ENCODE data around the gene GPR35. TPM values are rescaled to one million over a fixed set of nuclear protein-coding genes. Genes with fewer than 3 reads are reported as not detected.

Gene GPR35
- polyA plus RNA-seq, 2 donors, result 2.1 to 3.1 TPM

GRCh38 chr2:240637116-240637900, 12.0 kb downstream of the GPR35 start:
- Histone ChIP-seq H3K27me3 (ENCODE audit: control insufficient read depth in 1 of 2, insufficient read depth in 2 of 2, low read length in 2 of 2) (no peaks in the 10 kb centered on the region), H3K4me3 (ENCODE audit: low read depth in 1 of 2, low read length in 2 of 2) (no peak overlapping the region), H3K9me3 (ENCODE audit: control insufficient read depth in 2 of 2, insufficient read depth in 1 of 2, low read depth in 1 of 2, low read length in 1 of 2) (peaks cover 0 to 12% of the 10 kb centered on the region in 2 donors), H3K27ac (ENCODE audit: low read depth in 2 of 2, low read length in 1 of 2) (no peak overlapping the region), H3K36me3 (ENCODE audit: control insufficient read depth in 2 of 2, insufficient read depth in 2 of 2, low read length in 1 of 2) (no peaks in the 10 kb centered on the region), H3K4me1 (ENCODE audit: control insufficient read depth in 2 of 2, insufficient read depth in 2 of 2, low read length in 1 of 2) (no peaks in the 10 kb centered on the region)
- 83 to 84% methylated on average over 17 of the region's 17 CpGs for WGBS, 2 donors

GRCh38 chr2:240637901-240638345, 12.6 kb downstream of the GPR35 start:
- H3K36me3 ChIP-seq (ENCODE audit: control insufficient read depth in 2 of 2, insufficient read depth in 2 of 2, low read length in 1 of 2), result no peaks in the 10 kb centered on the region
- WGBS, 2 donors, result 72 to 76% methylated on average over 8 of the region's 8 CpGs
- H3K4me3 ChIP-seq (ENCODE audit: low read depth in 1 of 2, low read length in 2 of 2), result no peak overlapping the region
- no peak overlapping the region for H3K27ac ChIP-seq (ENCODE audit: low read depth in 2 of 2, low read length in 1 of 2)
- H3K9me3 ChIP-seq (ENCODE audit: control insufficient read depth in 2 of 2, insufficient read depth in 1 of 2, low read depth in 1 of 2, low read length in 1 of 2), result peaks cover 0 to 12% of the 10 kb centered on the region in 2 donors
- H3K27me3 ChIP-seq (ENCODE audit: control insufficient read depth in 1 of 2, insufficient read depth in 2 of 2, low read length in 2 of 2), result no peaks in the 10 kb centered on the region
- no peaks in the 10 kb centered on the region for H3K4me1 ChIP-seq (ENCODE audit: control insufficient read depth in 2 of 2, insufficient read depth in 2 of 2, low read length in 1 of 2)

- H3K36me3 ChIP-seq (ENCODE audit: control insufficient read depth in 2 of 2, insufficient read depth in 2 of 2, low read length in 1 of 2), result no peaks in the 10 kb centered on the region
- peaks cover 0 to 12% of the 10 kb centered on the region in 2 donors for H3K9me3 ChIP-seq (ENCODE audit: control insufficient read depth in 2 of 2, insufficient read depth in 1 of 2, low read depth in 1 of 2, low read length in 1 of 2)
- WGBS, 2 donors, result 55 to 63% methylated on average over 18 of the region's 18 CpGs
- H3K27ac ChIP-seq (ENCODE audit: low read depth in 2 of 2, low read length in 1 of 2), result no peak overlapping the region
- H3K4me3 ChIP-seq (ENCODE audit: low read depth in 1 of 2, low read length in 2 of 2), result no peak overlapping the region
- no peaks in the 10 kb centered on the region for H3K4me1 ChIP-seq (ENCODE audit: control insufficient read depth in 2 of 2, insufficient read depth in 2 of 2, low read length in 1 of 2)
- H3K27me3 ChIP-seq (ENCODE audit: control insufficient read depth in 1 of 2, insufficient read depth in 2 of 2, low read length in 2 of 2), result no peaks in the 10 kb centered on the region
Observed at GRCh38 chr2:240638512-240639160, 13.4 kb downstream of the GPR35 start.

GRCh38 chr2:240639566-240639965, 14.3 kb downstream of the GPR35 start:
- WGBS, 2 donors, result 88 to 92% methylated on average over 18 of the region's 18 CpGs
- Histone ChIP-seq H3K27ac (ENCODE audit: low read depth in 2 of 2, low read length in 1 of 2) (no peak overlapping the region), H3K27me3 (ENCODE audit: control insufficient read depth in 1 of 2, insufficient read depth in 2 of 2, low read length in 2 of 2) (no peaks in the 10 kb centered on the region)

GRCh38 chr2:240640939-240641338, 15.7 kb downstream of the GPR35 start:
- Histone ChIP-seq H3K9me3 (ENCODE audit: control insufficient read depth in 2 of 2, insufficient read depth in 1 of 2, low read depth in 1 of 2, low read length in 1 of 2) (peaks cover 0 to 2% of the 10 kb centered on the region in 2 donors), H3K27me3 (ENCODE audit: control insufficient read depth in 1 of 2, insufficient read depth in 2 of 2, low read length in 2 of 2) (no peaks in the 10 kb centered on the region), H3K27ac (ENCODE audit: low read depth in 2 of 2, low read length in 1 of 2) (no peak overlapping the region), H3K36me3 (ENCODE audit: control insufficient read depth in 2 of 2, insufficient read depth in 2 of 2, low read length in 1 of 2) (no peaks in the 10 kb centered on the region), H3K4me3 (ENCODE audit: low read depth in 1 of 2, low read length in 2 of 2) (no peak overlapping the region), H3K4me1 (ENCODE audit: control insufficient read depth in 2 of 2, insufficient read depth in 2 of 2, low read length in 1 of 2) (peaks cover 0 to 2% of the 10 kb centered on the region in 2 donors)
- 22 to 24% methylated on average over 16 of the region's 16 CpGs for WGBS, 2 donors

More at GRCh38 chr2:240639566-240639965, 14.3 kb downstream of the GPR35 start:
- Histone ChIP-seq H3K36me3 (ENCODE audit: control insufficient read depth in 2 of 2, insufficient read depth in 2 of 2, low read length in 1 of 2) (no peaks in the 10 kb centered on the region), H3K4me3 (ENCODE audit: low read depth in 1 of 2, low read length in 2 of 2) (no peak overlapping the region), H3K9me3 (ENCODE audit: control insufficient read depth in 2 of 2, insufficient read depth in 1 of 2, low read depth in 1 of 2, low read length in 1 of 2) (peaks cover 0 to 6% of the 10 kb centered on the region in 2 donors), H3K4me1 (ENCODE audit: control insufficient read depth in 2 of 2, insufficient read depth in 2 of 2, low read length in 1 of 2) (no peaks in the 10 kb centered on the region)

GRCh38 chr2:240642061-240642805, 17.0 kb downstream of the GPR35 start:
- H3K27ac ChIP-seq (ENCODE audit: low read depth in 2 of 2, low read length in 1 of 2), result no peak overlapping the region
- peaks cover 0 to 2% of the 10 kb centered on the region in 2 donors for H3K9me3 ChIP-seq (ENCODE audit: control insufficient read depth in 2 of 2, insufficient read depth in 1 of 2, low read depth in 1 of 2, low read length in 1 of 2)
- H3K27me3 ChIP-seq (ENCODE audit: control insufficient read depth in 1 of 2, insufficient read depth in 2 of 2, low read length in 2 of 2), result no peaks in the 10 kb centered on the region
- WGBS, 2 donors, result 79 to 88% methylated on average over 36 of the region's 36 CpGs
- peaks cover 0 to 2% of the 10 kb centered on the region in 2 donors for H3K4me1 ChIP-seq (ENCODE audit: control insufficient read depth in 2 of 2, insufficient read depth in 2 of 2, low read length in 1 of 2)
- no peaks in the 10 kb centered on the region for H3K36me3 ChIP-seq (ENCODE audit: control insufficient read depth in 2 of 2, insufficient read depth in 2 of 2, low read length in 1 of 2)
- no peak overlapping the region for H3K4me3 ChIP-seq (ENCODE audit: low read depth in 1 of 2, low read length in 2 of 2)

GRCh38 chr2:240642806-240643092, 17.5 kb downstream of the GPR35 start:
- no peak overlapping the region for H3K4me3 ChIP-seq (ENCODE audit: low read depth in 1 of 2, low read length in 2 of 2)
- H3K27me3 ChIP-seq (ENCODE audit: control insufficient read depth in 1 of 2, insufficient read depth in 2 of 2, low read length in 2 of 2), result peaks cover 0 to 2% of the 10 kb centered on the region in 2 donors
- H3K27ac ChIP-seq (ENCODE audit: low read depth in 2 of 2, low read length in 1 of 2), result no peak overlapping the region
- H3K9me3 ChIP-seq (ENCODE audit: control insufficient read depth in 2 of 2, insufficient read depth in 1 of 2, low read depth in 1 of 2, low read length in 1 of 2), result peaks cover 0 to 2% of the 10 kb centered on the region in 2 donors
- H3K4me1 ChIP-seq (ENCODE audit: control insufficient read depth in 2 of 2, insufficient read depth in 2 of 2, low read length in 1 of 2), result peaks cover 0 to 2% of the 10 kb centered on the region in 2 donors
- WGBS, 2 donors, result 85 to 90% methylated on average over 11 of the region's 11 CpGs
- H3K36me3 ChIP-seq (ENCODE audit: control insufficient read depth in 2 of 2, insufficient read depth in 2 of 2, low read length in 1 of 2), result no peaks in the 10 kb centered on the region

- 60 to 65% methylated on average over 13 of the region's 13 CpGs for WGBS, 2 donors
- Histone ChIP-seq H3K9me3 (ENCODE audit: control insufficient read depth in 2 of 2, insufficient read depth in 1 of 2, low read depth in 1 of 2, low read length in 1 of 2) (no peaks in the 10 kb centered on the region), H3K36me3 (ENCODE audit: control insufficient read depth in 2 of 2, insufficient read depth in 2 of 2, low read length in 1 of 2) (no peaks in the 10 kb centered on the region), H3K4me1 (ENCODE audit: control insufficient read depth in 2 of 2, insufficient read depth in 2 of 2, low read length in 1 of 2) (peaks cover 0 to 2% of the 10 kb centered on the region in 2 donors), H3K4me3 (ENCODE audit: low read depth in 1 of 2, low read length in 2 of 2) (no peak overlapping the region), H3K27ac (ENCODE audit: low read depth in 2 of 2, low read length in 1 of 2) (no peak overlapping the region), H3K27me3 (ENCODE audit: control insufficient read depth in 1 of 2, insufficient read depth in 2 of 2, low read length in 2 of 2) (peaks cover 0 to 2% of the 10 kb centered on the region in 2 donors)
Observed at GRCh38 chr2:240643093-240643810, 18.0 kb downstream of the GPR35 start.

GRCh38 chr2:240643811-240644150, 18.5 kb downstream of the GPR35 start:
- H3K4me3 ChIP-seq (ENCODE audit: low read depth in 1 of 2, low read length in 2 of 2), result no peak overlapping the region
- no peaks in the 10 kb centered on the region for H3K9me3 ChIP-seq (ENCODE audit: control insufficient read depth in 2 of 2, insufficient read depth in 1 of 2, low read depth in 1 of 2, low read length in 1 of 2)
- 81 to 86% methylated on average over 15 of the region's 15 CpGs for WGBS, 2 donors
- H3K4me1 ChIP-seq (ENCODE audit: control insufficient read depth in 2 of 2, insufficient read depth in 2 of 2, low read length in 1 of 2), result peaks cover 2% of the 10 kb centered on the region in 2 donors
- H3K36me3 ChIP-seq (ENCODE audit: control insufficient read depth in 2 of 2, insufficient read depth in 2 of 2, low read length in 1 of 2), result no peaks in the 10 kb centered on the region
- H3K27ac ChIP-seq (ENCODE audit: low read depth in 2 of 2, low read length in 1 of 2), result no peak overlapping the region
- H3K27me3 ChIP-seq (ENCODE audit: control insufficient read depth in 1 of 2, insufficient read depth in 2 of 2, low read length in 2 of 2), result peaks cover 0 to 3% of the 10 kb centered on the region in 2 donors

All from esophagus (tissue), 2 donors.